HepG2 (cell line): ENCODE results near the gene EEF1AKMT1.

Experiments
- CEBPZ ChIP-seq: IDR thresholded peaks from 2 replicates; pipeline ENCODE4 v1.6.1; 2012; ENCODE audit warnings: low read length, improper control_type of control experiment
- EZH2 ChIP-seq: conservative IDR thresholded peaks from 2 replicates; pipeline ENCODE4 v1.6.1; 2012; ENCODE audit warnings: mild to moderate bottlenecking, low read depth, low read length, moderate library complexity
- FOXM1 ChIP-seq: sonication (generic); formaldehyde crosslinking; IDR thresholded peaks from 2 replicates; pipeline ENCODE4 v1.5.0; 2020; ENCODE audit warnings: missing genetic modification reagents
- YY1 ChIP-seq: IDR thresholded peaks from 2 replicates; pipeline ENCODE4 v1.6.1; 2011; ENCODE audit warnings: low read length, low read depth, moderate library complexity, mild to moderate bottlenecking; ENCODE audit not compliant: insufficient read depth, insufficient replicate concordance
- ZBTB21 ChIP-seq: sonication (generic); formaldehyde crosslinking; IDR thresholded peaks from 2 replicates; pipeline ENCODE4 v1.4.0; 2020; ENCODE audit warnings: missing genetic modification reagents
- ZNF274 ChIP-seq: sonication (generic); formaldehyde crosslinking; IDR thresholded peaks from 2 replicates; pipeline ENCODE4 v1.5.1; 2020; ENCODE audit warnings: mild to moderate bottlenecking, missing genetic modification reagents
- ZNF660 ChIP-seq: sonication (generic); formaldehyde crosslinking; IDR thresholded peaks from 2 replicates; pipeline ENCODE4 v1.5.1; 2020; ENCODE audit warnings: mild to moderate bottlenecking, low read depth, missing genetic modification reagents, borderline replicate concordance

- TF ChIP-seq YY1 = no peak
- TF ChIP-seq EZH2 = no peak
- TF ChIP-seq FOXM1 (CRISPR knock-in tag) = no peak
- TF ChIP-seq ZNF660 = no peak
- no peak for TF ChIP-seq ZNF274
- no peak for TF ChIP-seq ZBTB21
- no peak for TF ChIP-seq CEBPZ
Measured at GRCh38 chr13:20709782-20710181, 64.0 kb downstream of the EEF1AKMT1 start.
